ENCODE data around the gene DDX52.

DNA sequence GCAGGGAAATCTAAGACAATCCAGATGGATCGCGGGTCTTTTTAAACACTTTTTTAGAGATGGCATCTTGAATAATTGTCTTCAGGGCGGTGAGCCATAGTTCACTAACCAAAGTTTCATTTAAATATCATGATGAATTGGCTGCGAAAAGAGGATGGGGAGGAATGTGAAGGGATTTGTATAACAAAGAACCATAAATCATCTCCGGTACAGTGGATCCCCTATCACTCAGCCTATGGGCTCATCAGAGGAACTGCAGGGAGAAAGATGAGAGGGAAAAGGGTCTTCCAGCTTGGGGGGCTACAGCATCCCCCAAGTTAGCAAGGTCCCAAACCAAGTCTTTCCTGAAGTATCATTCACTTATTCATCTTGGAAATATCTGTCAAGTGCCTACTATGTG is 16.7 kb upstream of the DDX52 start:
- TF ChIP-seq, protein P1, sequence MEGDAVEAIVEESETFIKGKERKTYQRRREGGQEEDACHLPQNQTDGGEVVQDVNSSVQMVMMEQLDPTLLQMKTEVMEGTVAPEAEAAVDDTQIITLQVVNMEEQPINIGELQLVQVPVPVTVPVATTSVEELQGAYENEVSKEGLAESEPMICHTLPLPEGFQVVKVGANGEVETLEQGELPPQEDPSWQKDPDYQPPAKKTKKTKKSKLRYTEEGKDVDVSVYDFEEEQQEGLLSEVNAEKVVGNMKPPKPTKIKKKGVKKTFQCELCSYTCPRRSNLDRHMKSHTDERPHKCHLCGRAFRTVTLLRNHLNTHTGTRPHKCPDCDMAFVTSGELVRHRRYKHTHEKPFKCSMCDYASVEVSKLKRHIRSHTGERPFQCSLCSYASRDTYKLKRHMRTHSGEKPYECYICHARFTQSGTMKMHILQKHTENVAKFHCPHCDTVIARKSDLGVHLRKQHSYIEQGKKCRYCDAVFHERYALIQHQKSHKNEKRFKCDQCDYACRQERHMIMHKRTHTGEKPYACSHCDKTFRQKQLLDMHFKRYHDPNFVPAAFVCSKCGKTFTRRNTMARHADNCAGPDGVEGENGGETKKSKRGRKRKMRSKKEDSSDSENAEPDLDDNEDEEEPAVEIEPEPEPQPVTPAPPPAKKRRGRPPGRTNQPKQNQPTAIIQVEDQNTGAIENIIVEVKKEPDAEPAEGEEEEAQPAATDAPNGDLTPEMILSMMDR (IDR thresholded peaks at IDR 0.05; ENCODE audit: low read length) = no peak
- no peak for TF ChIP-seq EZH2 (IDR thresholded peaks at IDR 0.05; ENCODE audit: borderline replicate concordance, low read length)

Measured in OCI-LY1 (cell line).